NOMO-1 (cell line): Measurements from ENCODE around the gene DENND5B.
A peak's percentile ranks its signal among the peaks of the same experiment; 100 is the strongest.
"Not testable (repeated sequence)": the region's sequence is repeated elsewhere in the genome, so short reads cannot be mapped to it uniquely, and the experiment has no call there.

Source experiments
- DNase-seq, 2 experiments: peaks; one replicate each; lab custom pipeline; 2025; ENCODE audit not compliant: unreplicated experiment in 2 of 2; lab: John Stamatoyannopoulos, UW

DENND5B gene

DNA sequence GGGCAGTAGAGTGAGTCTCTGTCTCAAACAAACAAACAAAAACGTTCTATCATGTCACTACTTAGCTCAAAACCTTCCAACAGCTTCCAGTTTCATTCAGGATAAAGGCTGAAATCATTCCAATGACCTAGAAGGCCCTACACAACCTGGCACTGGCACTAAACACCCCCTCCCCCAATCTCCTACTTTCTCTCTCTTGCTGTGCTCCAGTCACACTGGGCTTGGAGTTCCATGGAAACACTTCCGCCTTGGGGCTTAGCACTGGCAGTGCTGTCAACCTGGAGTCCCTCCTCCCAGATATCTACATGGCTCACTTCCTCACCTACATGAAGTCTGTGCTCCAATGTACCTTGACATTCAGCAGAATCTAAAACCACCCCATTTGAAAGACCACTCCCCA, 199.9 kb downstream of the DENND5B start:
- DNase-seq, result no peak

- DNase-seq, result no peak
Observed at GRCh38 chr12:31388713-31389112, 202.2 kb downstream of the DENND5B start.

DNA sequence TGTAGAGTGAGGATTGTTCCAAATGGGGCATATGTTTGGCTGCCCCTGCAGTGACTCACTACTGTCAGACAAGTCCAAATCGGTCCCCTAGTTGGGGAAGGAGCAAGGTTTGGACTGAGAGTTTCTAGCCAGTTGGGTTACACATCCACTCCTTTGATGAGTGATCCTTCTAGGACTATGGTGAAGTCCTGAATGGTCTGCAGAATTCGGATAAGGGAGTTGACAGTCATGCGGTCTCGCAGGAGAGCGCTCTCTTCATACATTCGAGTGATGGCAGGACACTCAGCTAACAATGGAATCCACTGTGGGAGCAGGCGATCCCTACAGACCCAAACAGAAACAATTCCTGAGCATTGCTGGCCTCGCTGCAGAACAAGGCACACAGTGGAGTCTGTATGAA, 203.5 kb downstream of the DENND5B start:
- DNase-seq, result no peak

DNA sequence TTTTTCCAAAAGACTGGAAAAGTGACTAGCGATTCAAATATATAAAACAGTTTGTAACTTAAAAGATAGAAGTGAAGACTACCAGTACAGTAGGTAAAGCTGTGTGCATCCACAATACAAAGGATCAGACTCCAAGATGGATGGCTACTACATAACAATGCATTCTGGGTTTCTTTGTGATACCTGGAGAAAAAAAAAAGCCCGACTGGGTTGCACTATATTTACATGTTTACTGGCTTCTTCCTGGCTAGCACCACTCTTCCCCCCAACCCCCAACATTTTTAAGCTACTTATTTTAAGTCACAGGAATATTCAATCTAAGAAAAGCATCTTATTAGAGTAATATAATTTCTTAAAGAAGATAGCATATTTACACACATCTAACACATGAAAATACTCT, 203.9 kb downstream of the DENND5B start:
- DNase-seq, result no peak

- no peak for DNase-seq
Observed at GRCh38 chr12:31386364-31386777, 204.6 kb downstream of the DENND5B start.

GRCh38 chr12:31377210-31377609, 213.7 kb downstream of the DENND5B start:
- DNase-seq, result not testable (repeated sequence)

GRCh38 chr12:31375422-31375821, 215.5 kb downstream of the DENND5B start:
- not testable (repeated sequence) for DNase-seq

- no peak for DNase-seq
Observed at GRCh38 chr12:31371256-31371620, 219.7 kb downstream of the DENND5B start.

DNA sequence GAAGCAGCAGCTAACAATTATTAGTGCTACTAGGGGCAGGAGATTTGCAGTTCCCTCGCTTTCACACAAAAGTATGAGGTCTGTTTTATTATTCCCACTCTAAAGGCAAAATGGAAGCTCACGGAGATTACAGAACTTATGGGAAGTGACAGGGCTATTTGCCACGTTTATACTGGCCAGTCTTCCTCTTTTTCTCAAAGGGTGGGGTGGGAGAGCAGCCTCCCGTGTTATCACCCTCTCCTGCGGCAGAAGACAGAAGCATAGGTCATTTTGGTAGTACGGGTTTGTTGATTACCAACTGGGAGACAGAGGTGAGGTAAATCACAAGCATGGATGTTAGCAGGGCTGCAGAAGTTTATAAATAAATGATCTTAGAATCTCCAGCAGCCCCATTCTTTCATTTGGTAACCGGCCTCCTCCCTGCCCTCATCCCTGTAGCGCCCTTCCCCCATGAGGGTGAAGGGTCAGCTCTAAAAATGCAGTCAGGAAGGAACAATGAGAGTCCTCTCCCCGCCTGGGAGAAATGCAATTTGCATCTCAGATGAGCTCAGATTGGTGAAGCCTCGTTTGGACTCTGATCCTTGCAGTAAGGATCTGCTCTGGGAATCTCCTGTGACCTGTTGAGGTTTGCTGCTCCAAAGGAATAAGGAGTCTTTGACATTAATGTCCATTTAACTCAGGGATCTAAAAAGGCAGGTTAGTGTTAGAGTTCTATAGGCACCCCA, 220.2 kb downstream of the DENND5B start:
- DNase-seq, result peak; percentile 24 to 37

GRCh38 chr12:31369712-31370521, 221.0 kb downstream of the DENND5B start:
- DNase-seq, result no peak

GRCh38 chr12:31368666-31369361, 222.1 kb downstream of the DENND5B start:
- DNase-seq, result no peak

DNA sequence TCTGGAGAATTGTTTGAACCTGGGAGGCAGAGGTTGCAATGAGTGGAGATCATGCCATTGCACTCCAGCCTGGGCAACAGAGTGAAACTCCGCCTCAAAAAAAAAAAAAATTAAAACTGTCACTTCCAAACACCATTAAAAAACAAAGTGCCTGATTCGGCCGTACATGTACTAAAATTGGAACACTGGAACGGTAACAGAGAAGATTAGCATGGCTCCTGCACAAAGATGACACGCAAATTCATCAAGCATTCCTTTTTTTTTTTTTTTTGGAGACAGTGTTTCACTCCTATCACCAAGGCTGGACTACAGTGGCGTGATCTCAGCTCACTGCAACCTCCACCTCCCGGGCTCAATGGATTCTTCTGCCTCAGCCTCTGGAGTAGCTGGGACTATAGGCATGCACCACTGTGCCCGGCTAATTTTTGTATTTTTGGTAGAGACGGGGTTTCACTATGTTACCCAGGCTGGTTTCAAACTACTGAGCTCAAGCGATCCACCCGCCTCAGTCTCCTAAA, 224.8 kb downstream of the DENND5B start:
- no peak for DNase-seq

DNA sequence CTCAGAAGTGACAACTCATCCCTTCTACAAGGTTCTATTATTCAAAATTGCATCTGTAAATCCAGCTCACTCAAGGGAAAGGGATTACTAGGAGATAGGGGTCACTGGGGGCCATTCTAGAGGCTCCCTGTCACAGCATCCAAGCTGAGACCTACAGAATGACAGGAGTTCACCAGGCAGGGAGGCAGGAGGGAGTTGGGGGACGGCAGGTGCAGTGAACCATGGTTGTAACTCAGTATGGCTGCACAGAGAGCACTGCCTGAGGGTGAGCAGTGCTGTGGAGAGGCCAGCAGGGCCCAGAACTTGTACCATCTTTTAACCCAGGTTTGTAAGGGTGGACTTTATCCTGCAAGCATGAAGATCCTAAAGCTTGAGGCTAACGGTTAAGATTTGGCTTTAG, 227.1 kb downstream of the DENND5B start:
- no peak for DNase-seq

DNA sequence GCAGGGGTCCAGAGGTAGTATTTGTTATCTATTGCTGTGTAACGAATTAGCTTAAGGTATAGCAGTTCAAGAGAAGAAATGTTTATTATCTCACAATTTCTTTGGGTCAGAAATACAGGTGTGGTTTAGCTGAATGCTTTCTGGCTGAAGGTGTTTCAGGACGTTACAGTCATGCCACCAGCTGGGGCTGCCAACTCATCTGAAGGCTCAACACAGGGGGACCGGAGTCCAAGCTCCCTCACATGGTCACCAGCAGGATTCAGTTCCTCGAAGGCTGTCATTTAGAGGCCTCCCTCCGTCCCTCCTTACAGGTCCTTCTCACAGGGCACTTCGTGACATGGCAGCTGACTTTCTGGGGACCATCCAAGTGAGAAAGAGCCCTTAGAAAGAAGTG, 227.5 kb downstream of the DENND5B start:
- DNase-seq, result no peak

- peak; percentile 71 to 72 for DNase-seq
Observed at GRCh38 chr12:31362759-31363415, 228.0 kb downstream of the DENND5B start.

- peak in 1 of 2 experiments; percentile 35 for DNase-seq
Observed at GRCh38 chr12:31362115-31362758, 228.7 kb downstream of the DENND5B start.

DNA sequence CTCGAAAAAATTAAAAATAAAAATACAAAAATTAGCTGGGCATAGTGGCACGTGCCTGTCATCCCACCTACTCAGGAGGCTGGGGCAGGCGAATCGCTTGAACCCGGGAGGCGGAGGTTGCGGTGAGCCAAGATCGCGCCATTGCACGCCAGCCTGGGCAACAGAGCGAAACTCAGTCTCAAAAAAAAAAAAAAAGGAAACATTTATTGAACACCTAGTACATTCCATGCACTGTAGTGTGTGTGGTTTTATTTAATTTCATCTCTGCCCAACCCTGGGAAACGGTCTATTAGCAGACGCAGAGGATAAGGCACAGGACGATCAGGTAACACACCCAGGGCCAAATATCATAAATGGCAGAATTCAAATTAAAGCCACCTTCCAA, 229.2 kb downstream of the DENND5B start:
- no peak for DNase-seq

DNA sequence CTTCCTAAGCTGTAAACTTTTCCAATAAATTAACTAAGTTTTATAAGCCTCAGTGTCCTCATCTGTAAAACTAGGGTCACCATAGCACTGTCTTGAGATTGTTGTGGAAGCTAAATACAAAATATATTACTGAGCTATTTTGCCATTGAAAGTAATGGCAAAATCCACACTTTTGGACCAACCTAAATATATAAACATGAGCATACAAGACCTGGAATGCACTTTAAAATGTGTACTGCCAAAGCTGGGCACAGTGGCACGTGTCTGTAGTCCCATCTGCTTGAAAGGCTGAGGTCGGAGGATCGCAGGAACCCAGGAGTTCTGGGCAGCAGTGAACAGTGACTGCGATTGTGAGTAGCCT, 235.2 kb downstream of the DENND5B start:
- DNase-seq, result no peak

GRCh38 chr12:31353750-31354708, 236.9 kb downstream of the DENND5B start:
- DNase-seq, result peak; percentile 73 to 75
